HG02588 (cell line): ENCODE measurements around the gene KRTAP4-12.
"Not testable (repeated sequence)": the region's sequence is repeated elsewhere in the genome, so short reads cannot be mapped to it uniquely, and the experiment has no call there.

Experiments used
- ATAC-seq: cut with Tn5 transposase; IDR thresholded peaks from one replicate; pipeline ENCODE4 v1.9.1; 2021; ENCODE audit warnings: mild to moderate bottlenecking, moderate library complexity; ENCODE audit not compliant: unreplicated experiment

The KRTAP4-12 gene

DNA sequence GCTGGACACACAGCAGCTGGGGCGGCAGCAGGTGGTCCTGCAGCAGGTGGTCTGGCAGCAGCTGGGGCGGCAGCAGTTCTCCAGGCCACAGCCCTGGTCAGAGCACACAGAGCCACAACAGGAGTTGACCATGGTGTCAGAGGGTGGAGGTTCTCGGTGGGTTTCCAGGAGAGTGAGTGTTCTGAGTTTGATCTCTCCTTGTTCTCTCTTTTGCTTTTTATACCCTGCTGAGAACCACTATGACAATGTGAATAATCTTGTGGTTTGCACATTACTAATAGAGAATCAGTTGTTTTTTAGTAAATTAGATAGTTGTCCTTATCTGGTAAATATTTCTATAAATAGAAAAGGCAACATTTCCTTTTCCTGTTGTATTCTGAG is at the start of gene KRTAP4-12:
TSS of gene KRTAP4-12 (minus strand) at position 192 of the 381 bp plus-strand sequence. CDS start at position 132, 60 bp downstream.
- not testable (repeated sequence) for ATAC-seq

DNA sequence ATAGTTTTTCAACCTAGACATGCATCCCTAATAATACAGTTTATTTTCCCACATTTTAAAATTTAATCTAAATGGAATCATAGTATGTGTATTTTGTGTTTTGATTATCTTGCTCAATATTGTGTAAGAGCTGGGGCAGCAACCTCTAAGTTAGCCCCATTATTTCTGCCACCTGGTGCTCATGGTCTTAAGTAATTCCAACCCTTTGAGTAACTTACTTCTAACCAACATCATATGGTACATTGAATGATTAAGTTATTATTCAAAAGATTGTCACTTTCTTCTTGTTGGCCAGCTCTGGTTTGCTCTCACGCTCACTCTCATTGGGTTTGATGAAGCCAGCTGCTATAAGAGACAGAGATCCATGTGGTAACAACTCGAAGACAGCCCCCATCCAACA is 47.9 kb upstream of the KRTAP4-12 start:
- no peak for ATAC-seq

DNA sequence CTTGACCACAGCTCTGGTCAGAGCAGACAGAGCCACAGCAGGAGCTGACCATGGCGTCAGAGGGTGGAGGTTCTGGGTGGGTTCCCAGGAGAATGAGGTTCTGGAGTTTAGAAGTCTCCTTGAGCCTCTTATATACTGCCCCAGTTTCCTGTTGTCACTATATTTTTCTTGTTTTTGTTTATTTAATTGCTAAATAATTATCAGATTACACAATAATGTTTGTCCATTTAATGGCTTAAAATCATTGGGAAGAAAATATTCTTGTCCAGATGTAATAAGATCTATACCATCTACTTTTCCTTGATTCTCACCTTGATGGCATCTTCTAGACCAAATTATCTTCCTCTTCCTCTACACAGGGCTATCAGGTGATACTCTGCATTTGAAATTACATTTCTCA is 44.1 kb upstream of the KRTAP4-12 start, which contains the start of gene KRTAP4-3:
TSS of gene KRTAP4-3 (minus strand) at position 101 of the 400 bp plus-strand sequence. CDS start at position 52, 49 bp downstream.
- no peak for ATAC-seq

DNA sequence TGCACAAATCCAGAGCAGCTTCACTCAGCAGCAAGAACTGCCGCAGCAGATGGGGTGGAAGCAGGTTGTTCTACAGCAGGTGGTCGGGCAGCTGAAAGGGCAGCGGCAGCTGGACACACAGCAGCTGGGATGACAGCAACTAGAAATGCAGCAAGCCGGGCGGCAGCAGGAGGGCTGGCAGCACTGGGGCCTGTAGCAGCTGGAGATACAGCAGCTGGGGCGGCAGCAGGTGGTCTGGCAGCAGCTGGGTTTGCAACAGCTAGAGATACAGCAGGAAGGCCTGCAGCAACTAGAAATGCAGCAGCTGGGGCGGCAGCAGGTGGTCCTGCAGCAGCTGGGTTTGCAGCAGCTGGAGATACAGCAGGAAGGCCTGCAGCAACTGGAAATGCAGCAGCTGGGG is 43.6 kb upstream of the KRTAP4-12 start:
- no peak for ATAC-seq

DNA sequence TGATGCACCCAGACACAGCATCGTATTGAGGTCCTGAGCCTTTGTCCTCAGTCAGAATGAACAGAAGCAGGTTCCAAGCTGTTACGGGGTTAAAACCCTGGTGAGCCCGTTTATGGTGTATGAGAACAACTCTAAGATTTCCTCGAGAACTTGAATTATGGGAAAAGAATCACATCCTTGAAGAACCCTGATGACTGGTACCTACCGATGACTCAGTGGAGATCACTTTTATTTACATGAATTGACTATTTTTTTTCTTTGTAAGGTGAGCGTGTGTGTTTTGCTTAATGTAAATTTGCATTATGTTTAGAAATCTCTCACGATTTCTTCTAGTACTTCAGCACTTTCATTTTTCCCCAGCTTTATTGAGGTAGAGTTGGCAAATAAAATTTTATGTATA is 39.8 kb upstream of the KRTAP4-12 start:
- ATAC-seq: no peak

DNA sequence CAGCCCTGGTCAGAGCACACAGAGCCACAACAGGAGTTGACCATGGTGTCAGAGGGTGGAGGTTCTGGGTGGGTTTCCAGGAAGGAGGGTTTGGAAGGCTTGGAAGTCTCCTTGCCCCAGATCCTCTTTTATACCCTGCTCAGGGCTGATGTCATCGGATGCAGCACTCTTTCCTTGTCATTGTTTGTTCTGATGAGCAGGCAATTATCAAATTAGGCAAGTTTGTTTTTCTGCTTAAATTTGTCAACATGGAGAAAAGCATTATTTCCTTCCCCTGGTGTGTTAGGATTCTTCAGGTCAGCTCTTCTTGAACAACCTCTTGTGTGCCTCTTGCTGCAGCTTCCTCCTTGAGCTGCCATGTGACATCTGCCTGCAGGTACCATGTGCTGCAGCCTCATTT is 36.7 kb upstream of the KRTAP4-12 start, which contains the start of gene KRTAP4-4:
TSS of gene KRTAP4-4 (minus strand) at position 101 of the 400 bp plus-strand sequence. CDS start at position 44, 57 bp downstream.
- no peak for ATAC-seq

DNA sequence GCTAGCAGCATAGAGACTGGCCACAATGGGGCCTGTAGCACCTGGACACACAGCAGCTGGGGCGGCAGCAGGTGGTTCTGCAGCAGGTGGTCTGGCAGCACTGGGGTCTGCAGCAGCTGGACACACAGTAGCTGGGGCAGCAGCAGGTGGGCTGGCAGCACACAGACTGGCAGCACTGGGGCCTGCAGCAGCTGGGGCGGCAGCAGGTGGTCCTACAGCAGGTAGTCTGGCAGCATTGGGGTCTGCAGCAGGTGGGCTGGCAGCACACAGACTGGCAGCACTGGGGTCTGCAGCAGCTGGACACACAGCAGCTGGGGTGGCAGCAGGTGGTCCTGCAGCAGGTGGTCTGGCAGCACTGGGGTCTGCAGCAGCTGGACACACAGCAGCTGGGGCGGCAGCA is 36.2 kb upstream of the KRTAP4-12 start:
- not testable (repeated sequence) for ATAC-seq

DNA sequence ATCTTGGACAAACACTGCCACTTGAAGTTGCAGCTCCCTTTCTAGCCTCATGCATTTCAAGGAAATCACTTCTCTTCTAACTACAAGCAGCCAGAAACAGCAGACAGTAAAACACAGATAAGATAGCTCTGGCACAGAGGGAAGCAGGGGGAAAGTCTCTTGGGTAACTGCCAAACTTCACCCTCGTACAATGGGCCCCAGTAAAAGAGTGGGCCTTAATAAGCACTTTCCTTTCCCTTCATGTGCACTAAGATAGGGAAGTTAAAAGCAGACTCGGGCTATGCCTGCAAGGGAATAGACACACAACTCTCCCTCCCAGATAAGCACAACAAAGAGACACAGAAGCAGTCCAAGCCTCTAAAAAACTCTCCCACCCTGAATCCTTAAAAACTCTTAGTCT is 29.9 kb upstream of the KRTAP4-12 start:
- ATAC-seq: no peak

DNA sequence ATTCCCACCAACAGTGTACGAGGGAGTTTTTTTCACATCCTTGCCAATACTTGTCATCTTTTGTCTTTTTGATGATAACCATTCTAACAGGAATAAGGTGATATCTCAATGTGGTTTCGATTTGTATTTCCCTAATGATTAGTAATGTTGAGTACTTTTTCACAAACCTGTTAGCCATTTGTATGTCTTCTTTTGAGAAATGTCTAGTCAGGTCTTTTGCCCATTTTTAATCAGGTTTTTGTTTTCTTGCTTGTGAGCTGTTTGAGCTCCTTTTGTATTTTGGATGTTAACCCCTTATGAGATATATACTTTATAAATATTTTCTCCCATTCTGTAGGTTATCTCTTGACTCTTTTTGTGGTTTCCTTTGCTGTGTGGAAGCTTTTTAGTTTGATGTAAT is 27.5 kb upstream of the KRTAP4-12 start:
- ATAC-seq: no peak

DNA sequence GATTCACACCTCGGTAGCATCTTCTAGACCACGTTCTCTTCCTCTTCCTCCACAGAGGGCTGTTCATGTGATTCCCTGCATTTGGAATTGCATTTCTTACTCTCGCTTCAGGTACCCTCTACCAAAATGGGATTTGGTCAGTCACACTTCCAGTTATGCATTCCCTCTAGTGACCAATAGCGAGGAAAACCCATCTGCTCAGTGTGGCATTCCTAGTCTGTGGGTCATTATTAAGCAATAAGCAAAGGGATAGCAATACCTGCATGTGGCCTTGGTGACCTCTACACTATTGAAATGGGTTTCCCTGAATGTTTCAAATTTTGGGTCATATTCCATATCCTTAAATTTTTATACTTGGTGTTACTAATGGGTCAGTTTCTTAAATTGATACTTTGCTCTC is 26.0 kb upstream of the KRTAP4-12 start:
- no peak for ATAC-seq

DNA sequence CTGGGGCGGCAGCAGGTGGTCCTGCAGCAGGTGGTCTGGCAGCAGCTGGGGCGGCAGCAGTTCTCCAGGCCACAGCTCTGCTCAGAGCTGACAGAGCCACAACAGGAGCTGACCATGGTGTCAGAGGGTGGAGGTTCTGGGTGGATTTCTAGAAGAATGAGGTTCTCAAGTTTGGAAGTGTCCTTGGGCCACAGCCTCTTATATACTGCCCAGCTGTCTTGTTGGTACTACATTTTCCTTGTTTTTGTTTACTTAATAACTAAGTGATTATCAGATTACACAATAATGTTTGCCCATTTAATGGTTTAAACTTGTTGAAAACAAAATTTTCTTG is 25.6 kb upstream of the KRTAP4-12 start, which contains the start of gene KRTAP4-5:
TSS of gene KRTAP4-5 (minus strand) at position 174 of the 334 bp plus-strand sequence. CDS start at position 116, 58 bp downstream.
- ATAC-seq: no peak

DNA sequence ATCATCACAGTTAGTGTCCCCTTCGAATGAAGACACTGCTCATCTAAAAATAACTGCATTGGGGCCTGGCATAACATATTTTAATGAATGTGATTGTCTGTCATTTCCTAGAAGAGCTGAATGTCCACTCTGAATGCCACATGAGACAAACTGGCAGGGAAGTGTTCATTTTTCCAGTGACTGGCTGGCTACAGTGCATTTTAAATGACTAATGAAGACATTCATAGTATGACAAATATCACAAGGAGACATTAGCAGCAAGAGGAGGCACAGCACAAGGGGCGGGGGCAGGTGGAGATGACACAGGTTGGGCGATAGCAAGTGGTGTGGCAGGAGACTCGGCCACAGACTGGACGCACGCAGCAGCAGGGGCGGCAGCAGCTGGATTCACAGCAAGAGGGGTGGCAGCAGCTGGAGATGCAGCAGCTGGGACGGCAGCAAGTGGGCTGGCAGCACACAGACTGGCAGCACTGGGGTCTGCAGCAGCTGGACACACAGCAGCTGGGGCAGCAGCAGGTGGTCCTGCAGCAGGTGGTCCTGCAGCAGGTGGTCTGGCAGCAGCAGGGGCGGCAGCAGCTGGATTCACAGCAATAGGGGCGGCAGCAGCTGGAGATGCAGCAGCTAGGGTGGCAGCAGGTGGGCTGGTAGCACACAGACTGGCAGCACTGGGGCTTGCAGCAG is 25.1 kb upstream of the KRTAP4-12 start:
- ATAC-seq: not testable (repeated sequence)

DNA sequence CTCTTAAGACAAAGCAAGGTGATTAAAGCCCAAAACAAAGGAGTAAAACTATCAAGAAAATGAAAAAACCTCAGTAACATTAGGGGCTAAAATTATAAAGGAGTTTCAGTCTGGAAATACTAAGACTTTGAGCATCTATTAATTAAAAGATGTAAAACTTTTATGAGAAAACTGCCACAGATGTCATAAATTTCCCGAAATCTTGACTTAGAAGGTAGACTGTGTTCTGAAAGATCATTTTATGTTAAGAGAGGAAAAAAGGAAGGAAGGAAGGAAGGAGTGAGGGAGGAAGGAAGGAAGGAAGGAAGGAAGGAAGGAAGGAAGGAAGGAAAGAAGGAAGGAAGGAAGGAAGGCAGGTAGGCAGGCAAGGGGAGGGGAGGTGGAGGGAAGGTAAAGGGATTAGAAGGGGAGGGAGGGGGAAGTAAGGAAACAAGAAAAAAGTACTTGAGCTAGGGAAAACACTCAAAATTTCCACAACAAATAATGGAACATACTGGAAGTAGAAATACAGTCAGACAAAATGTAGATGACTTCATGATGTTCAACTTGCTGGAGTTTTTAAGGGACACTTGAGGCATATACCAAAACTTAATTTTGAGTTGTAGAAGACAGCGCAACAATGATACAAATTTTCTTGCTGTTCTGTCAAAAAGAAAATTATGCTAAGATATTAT is 23.7 kb upstream of the KRTAP4-12 start:
- ATAC-seq: no peak

DNA sequence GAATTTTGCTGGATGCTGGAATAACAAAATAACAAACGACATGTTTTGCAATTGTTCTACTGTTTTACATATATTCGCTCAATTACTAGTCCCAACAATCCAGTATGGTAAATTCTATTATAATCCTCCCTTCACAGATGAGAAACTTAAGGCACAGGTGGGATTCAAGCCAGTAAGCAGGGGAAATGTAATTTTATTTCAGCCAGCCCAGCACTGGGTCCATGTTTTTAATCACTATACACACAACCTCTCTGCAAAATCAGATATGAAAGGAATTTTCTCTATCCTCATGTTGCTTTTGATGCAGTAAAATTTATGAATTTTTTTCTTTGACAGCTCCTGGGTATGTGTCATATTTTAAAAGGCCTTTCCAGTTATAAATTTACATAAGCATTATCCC is 21.3 kb upstream of the KRTAP4-12 start:
- ATAC-seq: no peak

DNA sequence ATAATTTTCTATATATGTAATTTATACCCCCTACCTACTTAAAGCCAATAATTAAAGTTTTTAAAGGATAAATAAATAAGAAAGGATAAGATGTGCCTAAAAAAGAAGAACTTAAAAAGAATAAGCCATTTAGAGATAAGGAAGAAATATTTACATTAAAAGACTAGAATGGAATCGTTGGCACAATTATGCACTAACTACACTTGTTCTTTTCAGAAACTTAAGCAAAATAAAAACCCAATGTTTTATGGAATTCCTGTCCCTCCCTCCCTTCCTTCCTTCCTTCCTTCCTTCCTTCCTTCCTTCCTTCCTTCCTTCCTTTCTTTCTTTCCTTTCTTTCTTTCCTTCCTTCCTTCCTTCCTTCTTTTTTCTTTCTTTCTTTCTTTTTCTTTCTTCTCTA is 20.9 kb upstream of the KRTAP4-12 start:
- ATAC-seq: no peak

DNA sequence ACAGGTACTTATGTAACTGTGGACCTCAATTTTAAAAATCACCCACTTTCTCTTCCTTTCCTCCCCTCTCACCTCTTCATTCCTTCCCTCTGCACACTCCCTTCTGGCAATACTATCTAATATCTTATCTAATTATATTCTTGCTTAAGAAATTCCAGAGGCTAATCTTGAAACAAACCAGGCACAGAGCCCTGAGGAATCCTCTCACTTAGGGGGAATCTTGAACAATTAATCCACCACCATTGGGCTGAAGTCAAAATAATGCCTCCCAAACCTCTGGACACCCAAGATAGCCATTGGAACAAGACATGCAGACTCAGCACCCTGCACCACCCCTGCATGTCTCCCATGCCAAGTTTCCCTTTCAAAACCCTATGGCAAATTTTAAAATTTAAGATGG is 17.4 kb upstream of the KRTAP4-12 start:
- no peak for ATAC-seq

DNA sequence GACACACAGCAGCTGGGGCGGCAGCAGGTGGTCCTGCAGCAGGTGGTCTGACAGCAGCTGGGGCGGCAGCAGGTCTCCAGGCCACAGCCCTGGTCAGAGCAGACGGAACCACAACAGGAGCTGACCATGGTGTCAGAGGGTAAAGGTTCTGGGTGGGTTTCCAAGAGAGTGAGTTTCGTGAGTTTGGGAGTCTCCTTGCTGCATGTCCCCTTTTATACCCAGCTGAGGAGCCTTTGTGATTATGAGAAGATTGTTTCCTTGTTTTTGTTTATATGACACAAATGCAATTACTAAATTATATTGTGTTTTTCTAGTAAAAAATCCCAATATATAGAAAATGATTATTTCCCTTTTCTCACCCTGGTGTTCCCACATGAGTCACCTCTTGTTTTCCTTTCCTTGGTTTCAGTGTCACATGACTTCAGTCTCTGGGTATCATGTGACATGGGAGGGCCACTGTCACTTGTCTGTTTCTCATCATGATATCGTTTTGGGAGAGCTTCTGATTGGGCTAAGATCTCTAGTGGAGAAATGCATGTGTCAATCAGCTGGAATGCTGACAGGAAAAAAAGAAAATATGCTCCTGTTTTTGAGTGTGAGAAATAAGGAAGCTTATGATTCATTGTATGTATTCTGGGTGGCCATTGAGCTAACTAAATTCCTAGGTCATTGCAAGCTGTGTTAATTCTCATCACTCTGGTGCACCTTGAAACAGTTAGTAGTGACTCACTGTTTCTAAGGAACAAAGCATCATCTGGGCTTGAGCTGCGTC is 16.6 kb upstream of the KRTAP4-12 start, which contains the start of gene KRTAP4-6:
TSS of gene KRTAP4-6 (minus strand) at position 185 of the 772 bp plus-strand sequence. CDS start at position 128, 57 bp downstream.
- ATAC-seq: no peak

DNA sequence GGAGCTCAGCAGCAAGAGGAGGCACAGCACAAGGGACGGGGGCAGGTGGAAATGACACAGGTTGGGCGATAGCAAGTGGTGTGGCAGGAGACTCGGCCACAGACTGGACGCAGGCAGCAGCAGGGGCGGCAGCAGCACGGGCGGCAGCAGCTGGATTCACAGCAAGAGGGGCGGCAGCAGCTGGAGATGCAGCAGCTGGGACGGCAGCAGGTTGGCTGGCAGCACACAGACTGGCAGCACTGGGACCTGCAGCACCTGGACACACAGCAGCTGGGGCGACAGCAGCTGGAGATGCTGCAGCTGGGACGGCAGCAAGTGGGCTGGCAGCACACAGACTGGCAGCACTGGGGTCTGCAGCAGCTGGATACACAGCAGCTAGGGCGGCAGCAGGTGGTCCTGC is 15.9 kb upstream of the KRTAP4-12 start:
- ATAC-seq: not testable (repeated sequence)

DNA sequence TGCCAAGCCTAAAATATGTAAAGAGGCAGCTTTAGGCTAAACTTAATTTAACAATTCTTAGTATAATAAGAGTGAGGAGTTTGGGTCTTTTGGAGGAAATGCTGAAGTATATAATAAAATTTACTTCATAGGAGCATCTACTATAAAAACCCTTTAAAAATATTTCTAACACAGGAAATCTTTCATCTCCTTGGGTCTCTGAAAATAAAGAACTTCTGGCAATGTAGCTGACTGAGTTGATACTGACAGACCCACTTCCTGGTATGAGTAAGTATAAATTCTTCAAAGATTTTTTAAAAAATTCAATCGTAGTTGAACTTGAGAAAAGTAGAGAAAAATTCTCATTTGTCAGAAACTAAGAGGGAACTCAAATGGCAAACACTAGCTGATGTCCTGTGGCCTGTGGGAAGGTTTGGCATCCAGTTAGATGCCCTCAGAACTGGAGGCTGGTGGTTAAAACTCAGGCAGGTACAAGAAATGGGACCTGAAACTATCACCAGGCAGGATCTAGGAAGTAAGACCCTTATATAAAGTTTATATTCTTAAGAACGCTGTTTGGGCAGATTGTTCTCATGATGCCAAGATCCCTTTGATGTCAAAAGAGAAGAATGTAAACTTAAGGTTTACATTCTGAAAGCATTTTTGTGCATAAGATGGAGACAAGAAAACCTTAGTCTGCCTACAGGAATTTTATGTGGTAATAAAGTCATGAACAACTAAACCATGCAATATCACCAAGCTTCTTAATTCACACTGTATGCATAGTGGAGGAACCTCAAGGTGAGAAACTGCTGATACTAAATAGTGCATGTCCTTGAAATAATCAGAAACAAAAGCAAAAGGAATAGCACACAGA is 10.1 kb upstream of the KRTAP4-12 start:
- no peak for ATAC-seq

DNA sequence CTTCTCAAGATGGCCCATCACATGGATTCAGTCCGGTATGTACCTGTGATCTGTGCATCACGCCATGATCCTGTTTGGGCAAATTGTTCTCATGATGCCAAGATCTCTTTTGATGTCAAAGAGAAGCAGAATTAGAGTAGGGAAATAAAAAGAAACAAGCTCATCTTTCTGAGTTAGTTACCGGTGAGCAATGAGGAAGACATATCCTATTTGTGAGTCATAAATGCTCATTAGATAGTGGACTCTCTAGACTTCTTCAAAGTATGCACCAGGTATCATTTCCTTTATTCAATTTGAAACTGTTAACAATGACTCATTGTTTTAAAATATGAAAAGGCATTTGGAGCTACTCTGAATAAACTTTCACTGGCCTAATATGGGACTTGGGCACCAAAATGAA is 8.0 kb upstream of the KRTAP4-12 start:
- ATAC-seq: no peak
